Calu3 (cell line): ENCODE measurements around the gene API5. TPM values are rescaled to one million over a fixed set of nuclear protein-coding genes. Genes with fewer than 3 reads are reported as not detected.
A peak's percentile ranks its signal among the peaks of the same experiment; 100 is the strongest.

Source experiments
- BruUV-seq: library from RNA; stranded (reverse); fragments of 400-500 nt; replicated peaks from 2 replicates; lab custom pipeline; 2021; lab: Mats Ljungman, UMichigan
- CTCF ChIA-PET: fragments of 300-600 bp; sonication (Branson Sonifier 250); formaldehyde crosslinking; loops from one replicate; lab custom pipeline; 2022; ENCODE audit warnings: antibody characterized with exemption; lab: Charles Lee
- DNase-seq: peaks from one replicate; pipeline ENCODE4 v3.0.0; 2022
- H3K27ac Mint-ChIP-seq: one replicate; pipeline ENCODE4 v1.8.0; 2022; ENCODE audit warnings: mixed read lengths; ENCODE audit not compliant: unreplicated experiment
- H3K27me3 Mint-ChIP-seq: one replicate; pipeline ENCODE4 v1.8.0; 2022; ENCODE audit warnings: mixed read lengths; ENCODE audit not compliant: unreplicated experiment
- H3K36me3 Mint-ChIP-seq: one replicate; pipeline ENCODE4 v1.8.0; 2022; ENCODE audit warnings: mild to moderate bottlenecking, moderate library complexity, mixed read lengths; ENCODE audit not compliant: insufficient read depth, unreplicated experiment
- H3K4me1 Mint-ChIP-seq: one replicate; pipeline ENCODE4 v1.8.0; 2022; ENCODE audit warnings: mild to moderate bottlenecking, low read depth, mixed read lengths; ENCODE audit not compliant: unreplicated experiment
- H3K4me3 Mint-ChIP-seq: one replicate; pipeline ENCODE4 v1.8.0; 2022; ENCODE audit warnings: mild to moderate bottlenecking, low read depth, moderate library complexity, mixed read lengths; ENCODE audit not compliant: unreplicated experiment
- H3K9me3 Mint-ChIP-seq: one replicate; pipeline ENCODE4 v1.8.0; 2022; ENCODE audit warnings: low read depth, mixed read lengths; ENCODE audit not compliant: unreplicated experiment
- CTCF ChIP-seq: fragments of 200-600 bp; IDR thresholded peaks from one replicate; pipeline ENCODE4 v1.8.0; 2022; ENCODE audit warnings: antibody characterized with exemption; ENCODE audit not compliant: unreplicated experiment
- intact Hi-C: fragments of 100-400 bp; cut with micrococcal nuclease; formaldehyde crosslinking; loops from one replicate; pipeline ENCODE4 v1.10.0; 2022; ENCODE audit not compliant: unreplicated experiment
- total RNA-seq: library from RNA; stranded (reverse); gene quantifications from 2 replicates; pipeline ENCODE4 v1.2.3, GENCODE V29; 2022

API5 gene
- total RNA-seq, 1 experiment from 2014 or later, result 114 TPM

GRCh38 chr11:43360361-43361032 is 48.7 kb downstream of the API5 start:
- H3K4me3 Mint-ChIP-seq, result peak overlapping the region; percentile 82
- CTCF ChIA-PET, result interaction anchor here (0.7 kb wide), 1 partner anchor 257 kb away, joined by 3 read pairs; no protein-coding TSS in a partner anchor
- no peak for DNase-seq
- BruUV-seq, result no TSS peak
- intact Hi-C loops, result no loop called here
- peak overlapping the region; percentile 89 for H3K27ac Mint-ChIP-seq
- H3K9me3 Mint-ChIP-seq, result no peaks in the 10 kb centered on the region
- no peaks in the 10 kb centered on the region for H3K27me3 Mint-ChIP-seq
- peaks cover 27% of the 10 kb centered on the region for H3K36me3 Mint-ChIP-seq
- H3K4me1 Mint-ChIP-seq, result peaks cover 11% of the 10 kb centered on the region
- TF ChIP-seq CTCF, result no peak

GRCh38 chr11:43366677-43367076 is 54.9 kb downstream of the API5 start:
- Mint-ChIP-seq H3K27ac (no peak overlapping the region), H3K9me3 (no peaks in the 10 kb centered on the region), H3K27me3 (no peaks in the 10 kb centered on the region), H3K36me3 (peaks cover 6% of the 10 kb centered on the region), H3K4me3 (no peak overlapping the region), H3K4me1 (peaks cover 13% of the 10 kb centered on the region)
- no TSS peak for BruUV-seq
- intact Hi-C loops, result no loop called here
- CTCF ChIA-PET, result no interaction called here
- TF ChIP-seq CTCF, result no peak
- DNase-seq, result no peak

- CTCF ChIA-PET, result no interaction called here
- intact Hi-C loops, result no loop called here
- Mint-ChIP-seq H3K4me3 (no peak overlapping the region), H3K9me3 (no peaks in the 10 kb centered on the region), H3K27me3 (no peaks in the 10 kb centered on the region), H3K4me1 (peaks cover 13% of the 10 kb centered on the region), H3K27ac (no peak overlapping the region), H3K36me3 (peaks cover 6% of the 10 kb centered on the region)
- no peak for DNase-seq
- BruUV-seq, result no TSS peak
- no peak for TF ChIP-seq CTCF
Observed at GRCh38 chr11:43367382-43368178, 55.8 kb downstream of the API5 start.

- no peak for TF ChIP-seq CTCF
- no peak for DNase-seq
- Mint-ChIP-seq H3K36me3 (no peaks in the 10 kb centered on the region), H3K4me1 (no peaks in the 10 kb centered on the region), H3K27me3 (no peaks in the 10 kb centered on the region), H3K4me3 (no peak overlapping the region), H3K27ac (no peak overlapping the region), H3K9me3 (no peaks in the 10 kb centered on the region)
- intact Hi-C loops, result no loop called here
- CTCF ChIA-PET, result no interaction called here
- no TSS peak for BruUV-seq
Observed at GRCh38 chr11:43376065-43376464, 64.3 kb downstream of the API5 start.
